ENCODE measurements around the gene FLT1. TPM values are rescaled to one million over a fixed set of nuclear protein-coding genes. Genes with fewer than 3 reads are reported as not detected.

Gene FLT1
- total RNA-seq, 1 donor from 2014 or later: not detected

GRCh38 chr13:28319528-28319927 lies 175.4 kb downstream of the FLT1 start:
- no peaks in the 10 kb centered on the region for H3K36me3 Mint-ChIP-seq (ENCODE audit: low read depth)
- TF ChIP-seq CTCF (conservative IDR thresholded peaks at IDR 0.05): no peak
- DNase-seq (ENCODE audit: low read depth, low spot score): no peak
- no peaks in the 10 kb centered on the region for H3K9me3 Mint-ChIP-seq
- peaks cover 8% of the 10 kb centered on the region for H3K4me1 Mint-ChIP-seq
- no peak overlapping the region for H3K27ac Mint-ChIP-seq (ENCODE audit: unreplicated experiment)
- no peak overlapping the region for H3K4me3 Mint-ChIP-seq
- H3K27me3 Mint-ChIP-seq (ENCODE audit: low read depth): no peaks in the 10 kb centered on the region

- Mint-ChIP-seq H3K4me3 (no peak overlapping the region), H3K9me3 (no peaks in the 10 kb centered on the region), H3K36me3 (ENCODE audit: low read depth) (no peaks in the 10 kb centered on the region), H3K27ac (ENCODE audit: unreplicated experiment) (no peak overlapping the region), H3K27me3 (ENCODE audit: low read depth) (no peaks in the 10 kb centered on the region), H3K4me1 (peaks cover 8% of the 10 kb centered on the region)
- DNase-seq (ENCODE audit: low read depth, low spot score): no peak
- TF ChIP-seq CTCF (conservative IDR thresholded peaks at IDR 0.05): no peak
Observed at GRCh38 chr13:28318496-28318895, 176.4 kb downstream of the FLT1 start.

GRCh38 chr13:28316836-28317235 lies 178.1 kb downstream of the FLT1 start:
- Mint-ChIP-seq H3K36me3 (ENCODE audit: low read depth) (no peaks in the 10 kb centered on the region), H3K4me3 (no peak overlapping the region), H3K27me3 (ENCODE audit: low read depth) (no peaks in the 10 kb centered on the region), H3K4me1 (peaks cover 8% of the 10 kb centered on the region), H3K27ac (ENCODE audit: unreplicated experiment) (peak overlapping the region; percentile 71), H3K9me3 (no peaks in the 10 kb centered on the region)
- TF ChIP-seq CTCF (conservative IDR thresholded peaks at IDR 0.05): no peak
- no peak for DNase-seq (ENCODE audit: low read depth, low spot score)

GRCh38 chr13:28316129-28316528 lies 178.8 kb downstream of the FLT1 start:
- no peaks in the 10 kb centered on the region for H3K9me3 Mint-ChIP-seq
- DNase-seq (ENCODE audit: low read depth, low spot score): no peak
- no peaks in the 10 kb centered on the region for H3K27me3 Mint-ChIP-seq (ENCODE audit: low read depth)
- TF ChIP-seq CTCF (conservative IDR thresholded peaks at IDR 0.05): no peak
- peaks cover 8% of the 10 kb centered on the region for H3K4me1 Mint-ChIP-seq
- no peaks in the 10 kb centered on the region for H3K36me3 Mint-ChIP-seq (ENCODE audit: low read depth)
- peak overlapping the region; percentile 93 for H3K27ac Mint-ChIP-seq (ENCODE audit: unreplicated experiment)
- H3K4me3 Mint-ChIP-seq: no peak overlapping the region

GRCh38 chr13:28314879-28315278 lies 180.0 kb downstream of the FLT1 start:
- no peaks in the 10 kb centered on the region for H3K27me3 Mint-ChIP-seq (ENCODE audit: low read depth)
- TF ChIP-seq CTCF (conservative IDR thresholded peaks at IDR 0.05): no peak

GRCh38 chr13:28313579-28313978 lies 181.3 kb downstream of the FLT1 start:
- Mint-ChIP-seq H3K4me1 (peaks cover 13% of the 10 kb centered on the region), H3K27me3 (ENCODE audit: low read depth) (no peaks in the 10 kb centered on the region), H3K36me3 (ENCODE audit: low read depth) (no peaks in the 10 kb centered on the region), H3K9me3 (no peaks in the 10 kb centered on the region), H3K27ac (ENCODE audit: unreplicated experiment) (no peak overlapping the region), H3K4me3 (no peak overlapping the region)
- peak; percentile 20 for TF ChIP-seq CTCF (conservative IDR thresholded peaks at IDR 0.05)
- DNase-seq (ENCODE audit: low read depth, low spot score): no peak

More at GRCh38 chr13:28314879-28315278, 180.0 kb downstream of the FLT1 start:
- DNase-seq (ENCODE audit: low read depth, low spot score): no peak
- Mint-ChIP-seq H3K36me3 (ENCODE audit: low read depth) (no peaks in the 10 kb centered on the region), H3K4me3 (no peak overlapping the region), H3K27ac (ENCODE audit: unreplicated experiment) (no peak overlapping the region), H3K4me1 (peaks cover 8% of the 10 kb centered on the region), H3K9me3 (no peaks in the 10 kb centered on the region)

All from neural crest cell (in vitro differentiated cells).